Neural cell (in vitro differentiated cells): Measurements from ENCODE around the gene SLC6A7.
A peak's percentile ranks its signal among the peaks of the same experiment; 100 is the strongest.

Source experiments
- CTCF ChIP-seq: fragments of 450-650 bp; IDR thresholded peaks from 2 replicates; pipeline ENCODE4 v1.5.1; 2014; ENCODE audit warnings: antibody characterized with exemption, mild to moderate bottlenecking, moderate library complexity; ENCODE audit not compliant: poor library complexity, severe bottlenecking
- EP300 ChIP-seq: fragments of 450-650 bp; conservative IDR thresholded peaks from 2 replicates; pipeline ENCODE4 v1.6.1; 2014; ENCODE audit warnings: antibody characterized with exemption, mild to moderate bottlenecking, moderate library complexity; ENCODE audit not compliant: poor library complexity, severe bottlenecking
- MXI1 ChIP-seq: fragments of 450-650 bp; conservative IDR thresholded peaks from 2 replicates; pipeline ENCODE4 v1.6.1; 2014; ENCODE audit warnings: antibody characterized with exemption, mild to moderate bottlenecking; ENCODE audit not compliant: poor library complexity, severe bottlenecking
- POLR2AphosphoS5 ChIP-seq: IDR thresholded peaks from 2 replicates; pipeline ENCODE4 v1.6.1; 2012
- REST ChIP-seq: IDR thresholded peaks from 2 replicates; pipeline ENCODE4 v1.6.1; 2012; ENCODE audit warnings: borderline replicate concordance
- SMC3 ChIP-seq: fragments of 450-650 bp; conservative IDR thresholded peaks from 2 replicates; pipeline ENCODE4 v1.6.1; 2014; ENCODE audit warnings: antibody characterized with exemption, mild to moderate bottlenecking, moderate library complexity; ENCODE audit not compliant: poor library complexity

- TF ChIP-seq CTCF = no peak
- TF ChIP-seq POLR2AphosphoS5 = no peak
- TF ChIP-seq EP300 = no peak
- peak; percentile 51 for TF ChIP-seq REST
- TF ChIP-seq SMC3 = no peak
- no peak for TF ChIP-seq MXI1
These were observed 18.6 kb downstream of the SLC6A7 start for GRCh38 chr5:150208187-150209098.
